Osteocyte (in vitro differentiated cells): ENCODE results near the gene TLE6. TPM values are rescaled to one million over a fixed set of nuclear protein-coding genes. Genes with fewer than 3 reads are reported as not detected.
A peak's percentile ranks its signal among the peaks of the same experiment; 100 is the strongest.
"Not testable (repeated sequence)": the region's sequence is repeated elsewhere in the genome, so short reads cannot be mapped to it uniquely, and the experiment has no call there.

ENCODE experiments used
- DNase-seq: peaks from one replicate; pipeline ENCODE4 v3.0.0; 2021; ENCODE audit warnings: mixed read lengths; ENCODE audit not compliant: unreplicated experiment; ENCODE audit errors: extremely low spot score
- H3K27ac Mint-ChIP-seq: one replicate; pipeline ENCODE4 v1.8.0; 2021; ENCODE audit warnings: mild to moderate bottlenecking, mixed read lengths; ENCODE audit not compliant: unreplicated experiment
- H3K27me3 Mint-ChIP-seq: one replicate; pipeline ENCODE4 v1.8.0; 2021; ENCODE audit warnings: mixed read lengths; ENCODE audit not compliant: unreplicated experiment
- H3K36me3 Mint-ChIP-seq: one replicate; pipeline ENCODE4 v1.8.0; 2021; ENCODE audit warnings: mixed read lengths; ENCODE audit not compliant: unreplicated experiment
- H3K4me1 Mint-ChIP-seq: one replicate; pipeline ENCODE4 v1.8.0; 2021; ENCODE audit warnings: mixed read lengths; ENCODE audit not compliant: unreplicated experiment
- H3K4me3 Mint-ChIP-seq: one replicate; pipeline ENCODE4 v1.8.0; 2021; ENCODE audit warnings: mild to moderate bottlenecking, moderate library complexity, mixed read lengths; ENCODE audit not compliant: unreplicated experiment
- H3K9me3 Mint-ChIP-seq: one replicate; pipeline ENCODE4 v1.8.0; 2021; ENCODE audit warnings: mixed read lengths; ENCODE audit not compliant: unreplicated experiment
- total RNA-seq: library from RNA; stranded (reverse); gene quantifications from 2 replicates; pipeline ENCODE4 v1.2.1, GENCODE V29; 2021
- TF ChIP-seq, protein P1 (sequence below): fragments of 200-600 bp; sonication (generic); IDR thresholded peaks from 2 replicates; pipeline ENCODE4 v1.5.0; 2021; ENCODE audit warnings: antibody characterized with exemption, mild to moderate bottlenecking, moderate library complexity

The TLE6 gene
- total RNA-seq, 1 donor from 2014 or later: 1.5 TPM

DNA sequence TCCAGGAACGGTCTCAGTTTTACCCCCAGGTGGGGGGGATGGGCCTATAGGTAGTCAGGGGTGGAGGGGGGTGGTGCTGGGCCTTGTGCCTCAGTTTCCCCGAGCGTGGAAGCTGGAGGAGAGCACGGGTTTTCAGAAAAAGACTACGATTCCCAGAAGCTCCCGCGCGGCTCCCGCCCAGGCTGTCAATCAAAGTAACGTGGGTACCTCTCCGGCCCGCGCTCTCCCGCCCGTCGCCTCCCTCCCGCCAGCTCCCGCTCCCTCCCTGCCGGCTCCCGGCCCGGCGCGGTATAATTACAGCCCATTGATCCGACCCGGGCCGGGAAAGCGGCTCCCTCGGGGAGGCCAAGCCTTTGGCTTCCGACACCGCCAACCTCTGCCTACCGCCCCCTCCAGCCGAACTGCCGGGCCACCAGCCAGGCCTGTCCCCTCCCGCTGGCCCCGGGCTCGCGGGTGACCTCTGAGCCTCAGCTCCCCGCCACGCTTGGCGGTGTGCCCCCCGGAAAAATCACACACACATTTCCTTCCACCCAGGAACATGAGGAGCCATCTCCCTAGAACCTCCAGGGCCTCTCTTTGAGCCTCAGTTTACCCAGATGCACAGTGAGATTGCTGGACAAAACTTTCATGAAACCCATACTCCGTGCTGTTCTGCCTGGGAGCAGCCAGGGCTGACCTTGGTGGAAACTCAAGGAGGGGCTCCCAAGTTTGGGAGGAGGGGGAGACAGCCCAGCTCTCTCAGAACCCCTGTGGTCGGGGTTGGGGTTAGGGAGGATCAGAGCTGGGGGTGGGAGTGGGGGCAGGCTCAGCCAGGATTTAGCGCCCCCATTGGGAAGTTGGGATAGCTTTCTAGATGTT lies 59.0 kb downstream of the TLE6 start:
- TF ChIP-seq, protein P1, sequence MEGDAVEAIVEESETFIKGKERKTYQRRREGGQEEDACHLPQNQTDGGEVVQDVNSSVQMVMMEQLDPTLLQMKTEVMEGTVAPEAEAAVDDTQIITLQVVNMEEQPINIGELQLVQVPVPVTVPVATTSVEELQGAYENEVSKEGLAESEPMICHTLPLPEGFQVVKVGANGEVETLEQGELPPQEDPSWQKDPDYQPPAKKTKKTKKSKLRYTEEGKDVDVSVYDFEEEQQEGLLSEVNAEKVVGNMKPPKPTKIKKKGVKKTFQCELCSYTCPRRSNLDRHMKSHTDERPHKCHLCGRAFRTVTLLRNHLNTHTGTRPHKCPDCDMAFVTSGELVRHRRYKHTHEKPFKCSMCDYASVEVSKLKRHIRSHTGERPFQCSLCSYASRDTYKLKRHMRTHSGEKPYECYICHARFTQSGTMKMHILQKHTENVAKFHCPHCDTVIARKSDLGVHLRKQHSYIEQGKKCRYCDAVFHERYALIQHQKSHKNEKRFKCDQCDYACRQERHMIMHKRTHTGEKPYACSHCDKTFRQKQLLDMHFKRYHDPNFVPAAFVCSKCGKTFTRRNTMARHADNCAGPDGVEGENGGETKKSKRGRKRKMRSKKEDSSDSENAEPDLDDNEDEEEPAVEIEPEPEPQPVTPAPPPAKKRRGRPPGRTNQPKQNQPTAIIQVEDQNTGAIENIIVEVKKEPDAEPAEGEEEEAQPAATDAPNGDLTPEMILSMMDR: peak; percentile 31
- DNase-seq: peak; percentile 96
- Mint-ChIP-seq H3K27me3 (peaks cover 18% of the 10 kb centered on the region), H3K9me3 (no peaks in the 10 kb centered on the region), H3K4me1 (peaks cover 20% of the 10 kb centered on the region), H3K36me3 (peaks cover 2% of the 10 kb centered on the region), H3K4me3 (peak overlapping the region; percentile 86), H3K27ac (peak overlapping the region; percentile 87)

DNA sequence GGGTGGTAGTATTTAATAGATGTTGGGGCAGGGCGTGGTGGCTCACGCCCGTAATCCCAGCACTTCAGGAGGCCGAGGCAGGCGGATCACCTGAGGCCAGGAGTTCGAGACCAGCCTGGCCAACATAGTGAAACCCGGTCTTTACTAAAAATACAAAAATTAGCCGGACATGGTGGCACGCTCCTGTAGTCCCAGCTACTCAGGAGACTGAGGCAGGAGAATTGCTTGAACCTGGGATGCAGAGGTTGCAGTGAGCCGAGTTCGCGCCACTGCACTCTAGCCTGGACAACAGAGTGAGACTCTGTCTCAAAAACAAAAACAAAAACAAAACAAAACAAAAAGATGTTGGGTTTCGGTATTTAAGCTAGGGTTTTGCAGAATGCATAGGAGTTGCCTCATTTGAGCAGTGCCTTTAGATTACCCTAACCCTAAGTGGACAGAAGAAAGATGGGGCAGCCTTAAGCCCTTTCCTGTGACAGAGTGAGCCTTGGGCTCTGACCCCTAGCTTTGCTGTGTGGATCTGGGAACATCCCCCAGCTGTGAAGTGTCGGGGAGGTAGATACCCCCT lies 59.7 kb downstream of the TLE6 start:
- H3K27ac Mint-ChIP-seq, DNase-seq, H3K9me3 Mint-ChIP-seq, H3K36me3 Mint-ChIP-seq: not testable (repeated sequence)
- H3K4me3 Mint-ChIP-seq: peak overlapping the region; percentile 86
- peaks cover 20% of the 10 kb centered on the region for H3K4me1 Mint-ChIP-seq
- H3K27me3 Mint-ChIP-seq: peaks cover 13% of the 10 kb centered on the region

DNA sequence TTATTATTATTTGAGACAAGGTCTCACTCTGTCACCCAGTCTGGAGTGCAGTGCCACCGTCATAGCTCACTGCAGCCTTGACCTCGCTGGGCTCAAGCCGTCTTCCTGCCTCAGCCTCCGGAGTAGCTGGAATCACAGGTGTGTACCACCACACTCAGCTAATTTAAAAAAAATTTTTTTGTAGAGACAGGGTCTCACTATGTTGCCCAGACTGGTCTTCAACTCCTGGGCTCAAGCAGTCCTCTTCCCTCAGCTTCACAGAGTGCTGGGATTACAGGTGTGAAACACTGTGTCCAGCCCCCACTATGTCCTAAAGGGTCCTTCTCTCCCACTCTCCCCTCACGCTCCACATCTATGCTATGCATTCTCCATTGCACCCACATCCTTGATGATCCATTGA lies 60.9 kb downstream of the TLE6 start:
- H3K4me3 Mint-ChIP-seq: no peak overlapping the region
- no peak for DNase-seq
- H3K36me3 Mint-ChIP-seq: peaks cover 2% of the 10 kb centered on the region
- H3K9me3 Mint-ChIP-seq: no peaks in the 10 kb centered on the region
- TF ChIP-seq, protein P1: no peak
- peaks cover 7% of the 10 kb centered on the region for H3K27me3 Mint-ChIP-seq
- peaks cover 20% of the 10 kb centered on the region for H3K4me1 Mint-ChIP-seq
- H3K27ac Mint-ChIP-seq: no peak overlapping the region

DNA sequence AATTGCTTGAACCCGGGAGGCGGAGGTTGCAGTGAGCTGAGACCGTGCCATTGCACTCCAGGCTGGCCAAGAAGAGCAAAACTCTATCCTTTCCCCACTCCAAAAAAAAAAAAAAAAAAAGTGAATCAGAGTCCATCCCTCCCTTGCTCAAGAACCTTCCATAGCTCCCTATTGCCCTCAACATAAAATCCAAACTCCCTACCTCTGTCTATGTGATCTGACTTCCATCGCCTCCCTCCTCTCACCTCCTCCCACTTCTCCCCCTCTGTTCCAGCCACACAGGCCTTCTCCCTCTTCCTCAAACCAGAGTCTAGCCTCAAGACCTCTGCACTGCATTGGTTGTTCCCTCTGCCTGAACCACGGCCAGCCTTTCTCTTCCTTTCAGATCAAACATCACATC lies 61.8 kb downstream of the TLE6 start:
- Mint-ChIP-seq H3K4me1 (peaks cover 19% of the 10 kb centered on the region), H3K4me3 (no peak overlapping the region), H3K36me3 (no peaks in the 10 kb centered on the region), H3K27ac (no peak overlapping the region), H3K27me3 (peaks cover 4% of the 10 kb centered on the region), H3K9me3 (no peaks in the 10 kb centered on the region)
- TF ChIP-seq, protein P1: no peak
- DNase-seq: no peak

DNA sequence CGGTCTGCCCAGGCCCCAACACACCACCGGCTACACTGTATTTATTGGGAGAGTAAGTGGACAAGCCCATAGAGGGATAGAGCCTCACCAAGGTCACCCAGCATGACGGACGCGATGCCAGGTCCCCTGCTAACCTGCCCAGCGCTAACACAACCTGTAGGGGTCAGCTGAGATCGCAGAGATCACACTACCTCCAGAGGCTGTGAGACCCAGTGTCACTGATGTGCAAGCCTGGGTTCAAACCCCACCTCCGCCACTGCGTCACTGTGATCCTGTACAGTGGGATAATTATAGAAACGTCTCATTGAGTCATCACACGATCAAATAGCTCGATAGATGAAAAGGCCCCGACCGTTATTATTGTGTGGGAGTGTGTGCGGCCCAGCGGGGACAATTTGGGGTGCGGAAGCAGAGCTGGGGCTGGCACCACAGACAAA lies 62.3 kb downstream of the TLE6 start:
- Mint-ChIP-seq H3K36me3 (no peaks in the 10 kb centered on the region), H3K27me3 (no peaks in the 10 kb centered on the region), H3K9me3 (no peaks in the 10 kb centered on the region), H3K27ac (no peak overlapping the region), H3K4me1 (peaks cover 14% of the 10 kb centered on the region), H3K4me3 (no peak overlapping the region)
- TF ChIP-seq, protein P1: no peak
- DNase-seq: no peak
